HepG2 (cell line): ENCODE measurements around the gene TBKBP1.

Source experiments
- POLR2A ChIP-seq, 2 experiments: IDR thresholded peaks; 2 replicates each; pipeline ENCODE4 v1.6.1; 2011; ENCODE audit warnings: low read depth in 2 of 2, low read length in 2 of 2, mild to moderate bottlenecking in 1 of 2, moderate library complexity in 1 of 2; ENCODE audit not compliant: insufficient read depth in 1 of 2
- RCOR2 ChIP-seq: IDR thresholded peaks from 2 replicates; pipeline ENCODE4 v1.6.1; 2016; ENCODE audit warnings: missing biosample characterization, missing genetic modification reagents
- TAF1 ChIP-seq: sonication (generic); formaldehyde crosslinking; IDR thresholded peaks from 2 replicates; pipeline ENCODE4 v1.4.0; 2020; ENCODE audit warnings: missing genetic modification reagents
- ZNF17 ChIP-seq: sonication (generic); formaldehyde crosslinking; IDR thresholded peaks from 2 replicates; pipeline ENCODE4 v1.5.0; 2020; ENCODE audit warnings: mild to moderate bottlenecking, missing genetic modification reagents
- TF ChIP-seq, protein P1 (sequence below): sonication (generic); formaldehyde crosslinking; IDR thresholded peaks from 2 replicates; pipeline ENCODE4 v1.4.0; 2020; ENCODE audit warnings: missing genetic modification reagents
- TF ChIP-seq, protein P2 (sequence below): sonication (generic); formaldehyde crosslinking; IDR thresholded peaks from 2 replicates; pipeline ENCODE4 v1.4.0; 2020; ENCODE audit warnings: missing genetic modification reagents

DNA sequence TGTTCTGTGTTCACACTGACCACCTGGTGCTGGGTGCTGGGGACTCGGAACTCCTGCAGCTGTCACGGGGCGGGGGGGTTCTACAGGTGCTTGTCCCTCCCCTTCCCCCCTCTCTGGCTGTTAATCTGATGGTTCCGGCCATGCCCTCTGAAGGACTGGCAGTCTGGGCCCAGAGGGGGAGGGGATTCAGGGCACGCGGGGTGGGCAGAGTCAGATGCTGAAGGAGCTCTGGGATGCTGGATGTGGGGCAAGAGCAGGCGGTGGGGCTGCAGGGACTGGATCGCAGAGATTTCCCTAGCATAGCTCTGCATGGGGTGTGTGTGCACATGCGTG lies 33.7 kb downstream of the TBKBP1 start:
- TF ChIP-seq, protein P1, sequence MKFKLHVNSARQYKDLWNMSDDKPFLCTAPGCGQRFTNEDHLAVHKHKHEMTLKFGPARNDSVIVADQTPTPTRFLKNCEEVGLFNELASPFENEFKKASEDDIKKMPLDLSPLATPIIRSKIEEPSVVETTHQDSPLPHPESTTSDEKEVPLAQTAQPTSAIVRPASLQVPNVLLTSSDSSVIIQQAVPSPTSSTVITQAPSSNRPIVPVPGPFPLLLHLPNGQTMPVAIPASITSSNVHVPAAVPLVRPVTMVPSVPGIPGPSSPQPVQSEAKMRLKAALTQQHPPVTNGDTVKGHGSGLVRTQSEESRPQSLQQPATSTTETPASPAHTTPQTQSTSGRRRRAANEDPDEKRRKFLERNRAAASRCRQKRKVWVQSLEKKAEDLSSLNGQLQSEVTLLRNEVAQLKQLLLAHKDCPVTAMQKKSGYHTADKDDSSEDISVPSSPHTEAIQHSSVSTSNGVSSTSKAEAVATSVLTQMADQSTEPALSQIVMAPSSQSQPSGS (CRISPR knock-in tag) = no peak
- TF ChIP-seq POLR2A (IDR thresholded peaks at IDR 0.05; ENCODE audit: insufficient read depth in 1 of 2, low read depth in 2 of 2, low read length in 2 of 2) = no peak
- TF ChIP-seq ZNF17 (CRISPR knock-in tag) = no peak
- TF ChIP-seq, protein P2, sequence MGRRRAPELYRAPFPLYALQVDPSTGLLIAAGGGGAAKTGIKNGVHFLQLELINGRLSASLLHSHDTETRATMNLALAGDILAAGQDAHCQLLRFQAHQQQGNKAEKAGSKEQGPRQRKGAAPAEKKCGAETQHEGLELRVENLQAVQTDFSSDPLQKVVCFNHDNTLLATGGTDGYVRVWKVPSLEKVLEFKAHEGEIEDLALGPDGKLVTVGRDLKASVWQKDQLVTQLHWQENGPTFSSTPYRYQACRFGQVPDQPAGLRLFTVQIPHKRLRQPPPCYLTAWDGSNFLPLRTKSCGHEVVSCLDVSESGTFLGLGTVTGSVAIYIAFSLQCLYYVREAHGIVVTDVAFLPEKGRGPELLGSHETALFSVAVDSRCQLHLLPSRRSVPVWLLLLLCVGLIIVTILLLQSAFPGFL (CRISPR knock-in tag) = no peak
- no peak for TF ChIP-seq RCOR2 (CRISPR knock-in tag)
- no peak for TF ChIP-seq TAF1 (CRISPR knock-in tag)
